Aorta (tissue), 5 donors: ENCODE results near the gene SLIT1. TPM values are rescaled to one million over a fixed set of nuclear protein-coding genes. Genes with fewer than 3 reads are reported as not detected.

Source experiments
- ATAC-seq: fragments of 200-7000 bp; cut with Tn5 transposase; one replicate; pipeline ENCODE4 v1.9.1; 2022; ENCODE audit warnings: moderate library complexity; ENCODE audit not compliant: low FRiP score
- DNase-seq, 2 donors: peaks; one replicate each; pipeline ENCODE4 v3.0.0-alpha.2; 2020
- H3K27ac ChIP-seq, 2 donors: one replicate each; pipeline ENCODE4 v1.5.1; 2013; ENCODE audit warnings: low read length in 2 of 2, mild to moderate bottlenecking in 2 of 2, moderate library complexity in 2 of 2, control low read depth in 1 of 2, inconsistent platforms in 1 of 2, low read depth in 1 of 2
- H3K27me3 ChIP-seq, 2 donors: one replicate each; pipeline ENCODE4 v1.6.1; 2013; ENCODE audit warnings: control low read depth in 1 of 2, low read length in 1 of 2, mild to moderate bottlenecking in 1 of 2, moderate library complexity in 1 of 2; ENCODE audit not compliant: insufficient read depth in 2 of 2, control insufficient read depth in 1 of 2
- H3K36me3 ChIP-seq, 2 donors: one replicate each; pipeline ENCODE4 v1.6.1; 2013; ENCODE audit warnings: control low read depth in 1 of 2, low read length in 1 of 2, mild to moderate bottlenecking in 1 of 2; ENCODE audit not compliant: insufficient read depth in 2 of 2, control insufficient read depth in 1 of 2
- H3K4me1 ChIP-seq, 2 donors: one replicate each; pipeline ENCODE4 v1.6.1; 2013; ENCODE audit warnings: low read length in 2 of 2, control low read depth in 1 of 2, mild to moderate bottlenecking in 1 of 2, moderate library complexity in 1 of 2; ENCODE audit not compliant: insufficient read depth in 2 of 2, control insufficient read depth in 1 of 2
- H3K4me3 ChIP-seq, 2 donors: one replicate each; pipeline ENCODE4 v1.5.1; 2013; ENCODE audit warnings: low read length in 2 of 2, control low read depth in 1 of 2, mild to moderate bottlenecking in 1 of 2
- H3K9me3 ChIP-seq: one replicate; pipeline ENCODE4 v1.6.1; 2013; ENCODE audit warnings: mild to moderate bottlenecking, low read length; ENCODE audit not compliant: control insufficient read depth
- WGBS, 2 donors: extraction: QIAGEN DNeasy Blood & Tissue Kit; methylation state at CpG; one replicate each; pipeline ENCODE4 v1.1.7; 2013; 5-methylcytosine and 5-hydroxymethylcytosine counted together
- intact Hi-C, 2 donors: fragments of 100-400 bp; cut with DNase I; formaldehyde crosslinking; loops; one replicate each; pipeline versions ENCODE4 v1.14.2 to v1.15.0; 2022
- polyA plus RNA-seq, 2 donors: library from polyadenylated mRNA; stranded (reverse); fragments of 200-250 nt; gene quantifications; one replicate each; pipeline ENCODE4 v1.2.3, GENCODE V29; 2013
- total RNA-seq, 2 donors: library from RNA; stranded (reverse); fragmentation: NEBNext Ultra II Directional; extraction: Animal tissue kit (Norgen Biotek cat#: 25700); gene quantifications; one replicate each; pipeline ENCODE4 v1.2.1, GENCODE V29; 2021
- donor health status: healthy with polysubstance abuse.
- donor health status: Bipolar disorder and iron deficiency.
- donor health status: DM: no; HTN: no; CAD: no.
- donor health status: DM: no; HTN: no; CAD: no.
- donor health status: DM: yes; HTN: yes; CAD: no.

Gene SLIT1
- total and polyA plus RNA-seq, 4 donors = 0.13 to 0.42 (median 0.22) TPM

DNA sequence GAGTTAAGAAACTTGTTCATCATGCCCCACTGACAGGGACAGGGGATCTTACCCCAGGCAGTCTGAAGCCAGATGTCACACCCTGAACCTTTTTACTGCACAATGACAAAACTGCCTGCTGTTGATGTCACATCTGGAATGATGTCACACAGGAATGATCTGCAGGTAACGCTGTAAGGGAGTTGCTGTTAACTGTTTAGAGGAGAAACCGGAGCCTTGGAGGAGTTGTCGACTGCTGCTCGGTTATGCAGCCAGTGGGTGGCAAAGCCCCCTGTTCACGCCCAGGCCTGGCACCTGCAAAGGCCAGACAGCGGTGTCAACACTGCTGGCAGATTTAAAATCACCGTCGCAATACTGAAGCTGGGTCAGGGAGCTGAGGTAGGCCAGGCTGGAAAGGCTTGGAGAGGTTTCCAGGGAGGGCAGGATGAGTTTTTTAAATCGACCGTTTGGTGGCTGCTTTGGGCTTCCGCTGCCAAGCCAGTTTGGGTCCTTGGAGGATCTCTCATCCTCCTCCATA lies 10.0 kb upstream of the SLIT1 start:
- no peaks in the 10 kb centered on the region for H3K4me1 ChIP-seq
- intact Hi-C loops = no loop called here
- H3K4me3 ChIP-seq = no peak overlapping the region
- 16 to 17% methylated on average over 11 of the region's 11 CpGs for WGBS, 2 donors
- ATAC-seq (no peak), DNase-seq (no peak)
- no peak overlapping the region for H3K27ac ChIP-seq
- no peaks in the 10 kb centered on the region for H3K9me3 ChIP-seq
- H3K27me3 ChIP-seq = peaks cover 0 to 2% of the 10 kb centered on the region in 2 donors
- H3K36me3 ChIP-seq = no peaks in the 10 kb centered on the region

GRCh38 chr10:97192952-97193435 lies 7.2 kb upstream of the SLIT1 start:
- Histone ChIP-seq H3K9me3 (no peaks in the 10 kb centered on the region), H3K27me3 (peaks cover 0 to 4% of the 10 kb centered on the region in 2 donors), H3K4me1 (no peaks in the 10 kb centered on the region), H3K27ac (no peak overlapping the region), H3K4me3 (no peak overlapping the region), H3K36me3 (no peaks in the 10 kb centered on the region)
- DNase-seq = peak in 1 of 2 donors; percentile 9
- ATAC-seq = no peak
- WGBS, 2 donors = 89 to 91% methylated on average over 5 of the region's 5 CpGs
- intact Hi-C loops = no loop called here

- H3K4me1 ChIP-seq = no peaks in the 10 kb centered on the region
- H3K27ac ChIP-seq = no peak overlapping the region
- WGBS, 2 donors = 85 to 95% methylated on average over 2 of the region's 2 CpGs
- intact Hi-C loops = no loop called here
- peaks cover 0 to 4% of the 10 kb centered on the region in 2 donors for H3K27me3 ChIP-seq
- DNase-seq (no peak), ATAC-seq (no peak)
- H3K9me3 ChIP-seq = no peaks in the 10 kb centered on the region
- no peaks in the 10 kb centered on the region for H3K36me3 ChIP-seq
- H3K4me3 ChIP-seq = no peak overlapping the region
These were observed 4.7 kb upstream of the SLIT1 start for GRCh38 chr10:97190450-97190849.

- 49 to 57% methylated on average over 11 of the region's 11 CpGs for WGBS, 2 donors
- no peak for ATAC-seq
- peaks cover 0 to 4% of the 10 kb centered on the region in 2 donors for H3K27me3 ChIP-seq
These were observed 2.5 kb upstream of the SLIT1 start for GRCh38 chr10:97188261-97188711.

DNA sequence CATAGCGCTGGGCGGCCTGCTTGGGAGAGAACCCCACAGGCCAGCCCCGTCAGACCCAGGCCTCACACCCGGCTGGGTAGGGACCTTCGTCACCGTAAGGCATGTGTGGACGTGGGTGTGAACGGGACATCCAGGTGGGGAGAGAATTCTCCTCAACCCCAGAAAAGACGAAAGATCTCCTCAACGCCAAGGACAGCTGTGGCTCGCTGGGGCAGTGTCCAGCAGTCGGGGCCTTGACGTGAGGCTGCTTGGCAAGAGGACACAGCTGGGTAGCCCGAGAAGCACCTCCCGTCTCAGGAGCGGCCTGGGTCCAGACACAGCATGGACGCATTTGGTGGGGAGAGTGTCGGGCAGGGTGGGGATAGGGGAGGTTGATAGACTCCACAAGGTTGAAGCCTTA lies 1.2 kb upstream of the SLIT1 start:
- Histone ChIP-seq H3K4me1 (no peaks in the 10 kb centered on the region), H3K27ac (no peak overlapping the region), H3K36me3 (no peaks in the 10 kb centered on the region), H3K9me3 (no peaks in the 10 kb centered on the region), H3K27me3 (peaks cover 0 to 4% of the 10 kb centered on the region in 2 donors), H3K4me3 (no peak overlapping the region)
- 89% methylated on average over 18 of the region's 18 CpGs for WGBS, 2 donors
- ATAC-seq = no peak
- intact Hi-C loops = no loop called here
- DNase-seq = peak; percentile 21 to 40

More at GRCh38 chr10:97188261-97188711, 2.5 kb upstream of the SLIT1 start:
- Histone ChIP-seq H3K27ac (no peak overlapping the region), H3K9me3 (no peaks in the 10 kb centered on the region), H3K4me3 (no peak overlapping the region), H3K36me3 (no peaks in the 10 kb centered on the region), H3K4me1 (no peaks in the 10 kb centered on the region)
- intact Hi-C loops = no loop called here
- DNase-seq = no peak

- intact Hi-C loops = no loop called here
- H3K27me3 ChIP-seq = peaks cover 0 to 4% of the 10 kb centered on the region in 2 donors
- no peak overlapping the region for H3K4me3 ChIP-seq
- WGBS, 2 donors = 10 to 12% methylated on average over 17 of the region's 17 CpGs
- no peaks in the 10 kb centered on the region for H3K36me3 ChIP-seq
- ATAC-seq = no peak
- H3K9me3 ChIP-seq = no peaks in the 10 kb centered on the region
- no peak overlapping the region for H3K27ac ChIP-seq
- H3K4me1 ChIP-seq = no peaks in the 10 kb centered on the region
- peak in 1 of 2 donors; percentile 62 for DNase-seq
These were observed 811 bp downstream of the SLIT1 start for GRCh38 chr10:97184971-97185325.

DNA sequence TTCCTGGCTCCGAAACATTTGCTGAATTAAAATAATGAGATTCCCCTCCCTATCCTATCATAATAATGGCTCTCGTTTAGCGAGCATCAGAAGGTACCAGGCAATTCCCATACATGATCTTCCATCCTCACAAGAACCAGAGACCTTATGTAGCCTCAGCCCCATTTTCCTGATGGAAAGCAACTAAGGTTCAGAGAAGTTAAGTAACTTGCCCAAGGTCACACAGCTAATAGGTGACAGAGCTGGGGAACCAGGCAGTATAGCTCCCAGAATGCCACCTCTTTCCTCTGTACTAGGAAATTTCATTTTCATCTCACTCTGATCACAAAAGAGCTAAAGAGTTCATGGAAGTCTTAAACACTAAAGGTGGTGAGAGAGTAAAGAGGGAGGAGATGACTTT lies 2.4 kb downstream of the SLIT1 start:
- WGBS, 2 donors = 92 to 93% methylated on average over 3 of the region's 3 CpGs
- intact Hi-C loops = no loop called here
- H3K27me3 ChIP-seq = peaks cover 0 to under 1% of the 10 kb centered on the region in 2 donors
- H3K9me3 ChIP-seq = no peaks in the 10 kb centered on the region
- H3K36me3 ChIP-seq = no peaks in the 10 kb centered on the region
- no peaks in the 10 kb centered on the region for H3K4me1 ChIP-seq
- no peak overlapping the region for H3K27ac ChIP-seq
- DNase-seq (no peak), ATAC-seq (no peak)
- H3K4me3 ChIP-seq = no peak overlapping the region

- WGBS, 2 donors = 90 to 95% methylated on average over 10 of the region's 10 CpGs
- intact Hi-C loops = no loop called here
- H3K27ac ChIP-seq = no peak overlapping the region
- DNase-seq = peak in 1 of 2 donors; percentile 33
- H3K27me3 ChIP-seq = no peaks in the 10 kb centered on the region
- H3K4me1 ChIP-seq = no peaks in the 10 kb centered on the region
- no peaks in the 10 kb centered on the region for H3K9me3 ChIP-seq
- no peak for ATAC-seq
- H3K4me3 ChIP-seq = no peak overlapping the region
- H3K36me3 ChIP-seq = no peaks in the 10 kb centered on the region
These were observed 3.3 kb downstream of the SLIT1 start for GRCh38 chr10:97182288-97182990.

DNA sequence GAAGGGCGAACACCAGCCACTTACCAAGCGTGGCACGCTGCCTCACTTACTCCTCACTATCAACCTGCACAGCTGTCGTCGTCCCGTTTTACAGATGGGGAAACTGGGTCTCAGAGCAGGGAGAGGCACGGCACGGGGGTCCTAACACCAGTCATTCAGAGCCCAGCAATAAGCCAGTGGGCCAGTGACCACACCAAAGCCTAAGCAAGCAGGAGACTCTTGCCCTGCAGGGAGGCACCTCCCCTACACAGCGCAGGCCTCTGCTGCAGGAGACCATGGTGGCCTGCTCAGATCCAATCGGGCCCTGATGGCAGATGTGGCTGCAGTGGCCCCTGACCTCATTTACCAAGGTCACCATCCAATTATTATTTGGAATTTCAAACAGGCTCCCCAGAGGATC lies 4.8 kb downstream of the SLIT1 start:
- Histone ChIP-seq H3K36me3 (no peaks in the 10 kb centered on the region), H3K9me3 (no peaks in the 10 kb centered on the region), H3K27me3 (no peaks in the 10 kb centered on the region), H3K27ac (no peak overlapping the region), H3K4me3 (no peak overlapping the region), H3K4me1 (no peaks in the 10 kb centered on the region)
- DNase-seq (peak in 1 of 2 donors; percentile 36), ATAC-seq (no peak)
- 93% methylated on average over 10 of the region's 10 CpGs for WGBS, 2 donors
- intact Hi-C loops = no loop called here
